GM23248 (cell line): ENCODE results near the gene CHD3.

ENCODE experiments used
- EZH2 ChIP-seq: fragments of 200-600 bp; sonication (generic); IDR thresholded peaks from 2 replicates; pipeline ENCODE4 v1.6.1; 2018; ENCODE audit warnings: antibody characterized with exemption, mild to moderate bottlenecking; ENCODE audit not compliant: insufficient read depth, poor library complexity, severe bottlenecking
- EZH2phosphoT487 ChIP-seq: fragments of 200-600 bp; sonication (generic); IDR thresholded peaks from 2 replicates; pipeline ENCODE4 v1.6.1; 2018; ENCODE audit warnings: antibody characterized with exemption, moderate library complexity, mild to moderate bottlenecking, low read depth; ENCODE audit not compliant: insufficient read depth

DNA sequence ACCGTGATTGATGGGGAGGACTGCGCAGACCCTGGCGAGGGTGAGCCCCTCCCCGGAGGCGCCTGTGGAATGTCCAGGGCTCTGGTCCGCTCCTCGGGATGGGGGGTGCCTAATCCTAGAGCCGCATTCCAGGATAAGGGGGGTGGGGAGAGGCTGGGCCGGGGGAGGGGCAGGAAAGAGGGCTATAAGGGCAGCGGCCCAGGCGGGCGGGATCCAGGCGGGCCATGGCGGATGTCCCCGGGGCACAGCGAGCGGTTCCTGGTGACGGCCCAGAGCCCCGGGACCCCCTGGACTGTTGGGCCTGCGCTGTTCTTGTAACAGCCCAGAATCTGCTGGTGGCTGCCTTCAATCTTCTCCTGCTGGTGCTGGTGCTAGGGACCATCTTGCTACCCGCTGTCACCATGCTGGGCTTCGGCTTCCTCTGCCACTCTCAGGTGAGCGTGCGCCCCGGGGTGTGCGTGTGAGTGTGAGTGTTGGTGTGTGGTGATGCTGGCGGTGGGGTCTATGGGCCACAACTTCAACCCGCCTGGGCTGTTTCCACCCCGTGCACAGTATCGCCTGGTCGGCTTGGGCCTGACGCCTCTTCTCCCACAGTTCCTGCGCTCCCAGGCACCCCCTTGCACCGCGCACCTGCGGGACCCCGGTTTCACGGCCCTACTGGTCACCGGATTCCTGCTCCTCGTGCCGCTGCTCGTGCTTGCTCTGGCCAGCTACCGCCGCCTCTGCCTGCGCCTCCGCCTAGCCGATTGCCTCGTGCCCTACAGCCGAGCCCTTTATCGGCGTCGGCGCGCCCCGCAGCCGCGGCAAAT, 33.5 kb upstream of the CHD3 start, which contains the start of gene TMEM88:
- TF ChIP-seq EZH2 (no peak), EZH2phosphoT487 (no peak)
